K562 (cell line): ENCODE results near the gene SELENOM. TPM values are rescaled to one million over a fixed set of nuclear protein-coding genes. Genes with fewer than 3 reads are reported as not detected.

Experiments
- ATF1 ChIP-seq, 2 experiments: fragments of 450-650 bp in 1 of 2; IDR thresholded peaks; 2 replicates each; pipeline ENCODE4 v1.6.1; 2016; ENCODE audit warnings: missing compliant biosample characterization in 1 of 2, missing genetic modification characterization in 1 of 2
- ATF3 ChIP-seq, 2 experiments: fragments of 450-650 bp in 1 of 2; sonication (generic) in 1 of 2; formaldehyde crosslinking in 1 of 2; IDR thresholded peaks in 1 of 2; conservative IDR thresholded peaks in 1 of 2; 2 replicates each; pipeline versions ENCODE4 v1.6.1 to v1.8.1; 2016 to 2023; ENCODE audit warnings: mild to moderate bottlenecking in 2 of 2, moderate library complexity in 2 of 2, inconsistent platforms in 1 of 2, missing genetic modification reagents in 1 of 2
- ATF7 ChIP-seq: fragments of 450-650 bp; IDR thresholded peaks from 2 replicates; pipeline ENCODE4 v1.7.1; 2014; ENCODE audit warnings: mild to moderate bottlenecking, moderate library complexity
- CEBPG ChIP-seq, 3 experiments: fragments of 200-800 bp in 1 of 3; sonication (Bioruptor generic) in 1 of 3; sonication (generic) in 1 of 3; formaldehyde crosslinking in 1 of 3; IDR thresholded peaks in 2 of 3; conservative IDR thresholded peaks in 1 of 3; 2 replicates each; pipeline versions ENCODE4 v1.6.1 to v1.8.0; 2016 to 2022; ENCODE audit warnings: missing compliant biosample characterization in 2 of 3, missing genetic modification characterization in 2 of 3, mild to moderate bottlenecking in 1 of 3, missing genetic modification reagents in 1 of 3
- NELFE ChIP-seq: IDR thresholded peaks from 2 replicates; pipeline ENCODE4 v1.6.1; 2011; ENCODE audit warnings: mild to moderate bottlenecking; ENCODE audit not compliant: insufficient read depth, insufficient read length
- NFIC ChIP-seq: fragments of 450-650 bp; IDR thresholded peaks from 2 replicates; pipeline ENCODE4 v1.6.1; 2017; ENCODE audit warnings: mild to moderate bottlenecking, inconsistent platforms
- PHF8 ChIP-seq: fragments of 200-600 bp; sonication (generic); IDR thresholded peaks from 2 replicates; pipeline ENCODE4 v1.6.1; 2012; ENCODE audit warnings: mixed run types, mild to moderate bottlenecking, inconsistent platforms, low read length, moderate library complexity, borderline replicate concordance
- RBFOX2 ChIP-seq: fragments of 200-400 bp; formaldehyde crosslinking; IDR thresholded peaks from 2 replicates; pipeline ENCODE4 v1.6.1; 2017; ENCODE audit warnings: low read depth, mild to moderate bottlenecking, low read length, moderate library complexity
- USF1 ChIP-seq: sonication (generic); formaldehyde crosslinking; IDR thresholded peaks from 2 replicates; pipeline ENCODE4 v1.9.0; 2022; ENCODE audit warnings: mild to moderate bottlenecking, missing genetic modification reagents
- ZBTB34 ChIP-seq: fragments of 250-450 bp; sonication (Bioruptor Pico); IDR thresholded peaks from 2 replicates; pipeline ENCODE4 v1.8.0; 2021; ENCODE audit warnings: mild to moderate bottlenecking, moderate library complexity
- ZNF41 ChIP-seq: fragments of 250-450 bp; sonication (Bioruptor Pico); conservative IDR thresholded peaks from 2 replicates; pipeline ENCODE4 v1.4.0; 2020; ENCODE audit warnings: mild to moderate bottlenecking
- polyA plus RNA-seq, 8 experiments: library from polyadenylated mRNA; depleted of rRNA in 4 of 8; stranded (reverse) in 5 of 8; unstranded in 3 of 8; fragments of >200 nt; fragmentation: Nextera tagmentation in 2 of 8; fragmentation: Illumina TruSeq in 1 of 8; extraction: Ambion mirVana in 2 of 8; extraction: Trizol in 1 of 8; gene quantifications; 2 replicates each; pipeline versions ENCODE4 v1.2.1 to v1.2.3, GENCODE V29; 2011 to 2014; ENCODE audit warnings: inconsistent platforms in 1 of 8, missing spikeins in 1 of 8
- total RNA-seq, 7 experiments: library from RNA; depleted of rRNA in 6 of 7; stranded (reverse); fragments of >200 nt in 6 of 7; fragmentation: Illumina TruSeq in 2 of 7; extraction: Trizol in 2 of 7; gene quantifications; 2 replicates each; pipeline versions ENCODE4 v1.2.1 to v1.2.3, GENCODE V29; 2011 to 2021; ENCODE audit warnings: low replicate concordance in 1 of 7
- TF ChIP-seq, protein P1 (sequence below): sonication (generic); formaldehyde crosslinking; IDR thresholded peaks from 2 replicates; pipeline ENCODE4 v1.8.1; 2023; ENCODE audit warnings: mild to moderate bottlenecking, missing genetic modification reagents
- TF ChIP-seq, protein P2 (sequence below), 3 experiments: fragments of 200-800 bp in 1 of 3; sonication (Bioruptor generic) in 1 of 3; sonication (generic) in 1 of 3; formaldehyde crosslinking in 1 of 3; IDR thresholded peaks; 2 replicates each; pipeline versions ENCODE4 v1.6.1 to v1.8.0; 2016 to 2022; ENCODE audit warnings: mild to moderate bottlenecking in 2 of 3, missing compliant biosample characterization in 2 of 3, missing genetic modification characterization in 2 of 3, missing genetic modification reagents in 1 of 3

SELENOM gene
- total and polyA plus RNA-seq, 9 of the 15 experiments (the other 6 are each of a cell fraction or from before 2014, with no cell fraction given), result 1.2 to 10.6 (median 3.7) TPM

DNA sequence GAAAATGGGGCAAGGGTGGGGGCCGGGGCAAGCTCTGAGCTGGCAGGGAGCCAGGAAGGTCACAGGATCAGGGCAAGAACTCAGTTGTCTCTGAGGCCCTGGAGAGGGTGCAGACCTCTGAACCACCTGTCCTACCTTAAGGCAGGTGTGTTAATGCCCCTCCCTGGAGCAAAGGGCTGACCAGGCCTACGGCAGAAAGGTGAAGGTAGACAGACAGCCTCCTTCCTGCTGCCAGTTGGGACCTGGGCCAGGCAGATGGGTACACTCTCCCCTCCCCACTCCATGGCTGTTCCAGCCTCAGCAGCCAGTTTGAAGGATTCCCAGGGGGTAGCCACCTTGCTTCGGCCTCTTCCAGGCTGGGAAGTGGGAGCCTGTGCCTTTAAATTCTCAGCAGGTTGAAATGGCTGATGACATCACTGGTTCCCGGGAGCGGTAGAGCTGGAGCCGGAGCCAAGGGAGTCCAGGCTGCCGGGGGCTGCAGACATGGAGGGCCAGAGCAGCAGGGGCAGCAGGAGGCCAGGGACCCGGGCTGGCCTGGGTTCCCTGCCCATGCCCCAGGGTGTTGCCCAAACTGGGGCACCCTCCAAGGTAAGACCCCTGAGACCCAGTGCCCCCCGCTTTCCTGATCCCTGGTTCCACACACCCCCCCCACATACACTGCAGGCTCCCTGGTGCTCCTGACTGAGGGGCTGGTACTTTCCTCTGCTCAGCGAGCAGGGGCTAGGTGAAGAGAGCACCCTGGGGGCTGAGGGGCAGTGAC, 15.3 kb upstream of the SELENOM start, which contains the start of gene INPP5J (continued):
- TF ChIP-seq, protein P1, sequence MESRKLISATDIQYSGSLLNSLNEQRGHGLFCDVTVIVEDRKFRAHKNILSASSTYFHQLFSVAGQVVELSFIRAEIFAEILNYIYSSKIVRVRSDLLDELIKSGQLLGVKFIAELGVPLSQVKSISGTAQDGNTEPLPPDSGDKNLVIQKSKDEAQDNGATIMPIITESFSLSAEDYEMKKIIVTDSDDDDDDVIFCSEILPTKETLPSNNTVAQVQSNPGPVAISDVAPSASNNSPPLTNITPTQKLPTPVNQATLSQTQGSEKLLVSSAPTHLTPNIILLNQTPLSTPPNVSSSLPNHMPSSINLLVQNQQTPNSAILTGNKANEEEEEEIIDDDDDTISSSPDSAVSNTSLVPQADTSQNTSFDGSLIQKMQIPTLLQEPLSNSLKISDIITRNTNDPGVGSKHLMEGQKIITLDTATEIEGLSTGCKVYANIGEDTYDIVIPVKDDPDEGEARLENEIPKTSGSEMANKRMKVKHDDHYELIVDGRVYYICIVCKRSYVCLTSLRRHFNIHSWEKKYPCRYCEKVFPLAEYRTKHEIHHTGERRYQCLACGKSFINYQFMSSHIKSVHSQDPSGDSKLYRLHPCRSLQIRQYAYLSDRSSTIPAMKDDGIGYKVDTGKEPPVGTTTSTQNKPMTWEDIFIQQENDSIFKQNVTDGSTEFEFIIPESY, result no peak
- no peak for TF ChIP-seq ZNF41 (CRISPR knock-in tag)
- TF ChIP-seq PHF8, result peak; percentile 40; the same call in 1 of the 2 replicates
- TF ChIP-seq ATF7, result peak; percentile 93
- no peak for TF ChIP-seq ATF1 (CRISPR knock-in tag; IDR thresholded peaks at IDR 0.05)
- peak; percentile 52 for TF ChIP-seq ATF1 (tag; IDR thresholded peaks at IDR 0.05)
- peak; percentile 87 for TF ChIP-seq NFIC
- TF ChIP-seq NELFE, result no peak
- peak; percentile 43 for TF ChIP-seq RBFOX2
- no peak for TF ChIP-seq ZBTB34 (CRISPR knock-in tag)
- no peak for TF ChIP-seq USF1 (CRISPR knock-in tag)
- 0 out of 2 replicates have a peak, but pooled peaks have one; percentile 21 for TF ChIP-seq CEBPG (CRISPR knock-in tag; IDR thresholded peaks at IDR 0.05)
- no peak for TF ChIP-seq CEBPG (tag; conservative IDR thresholded peaks at IDR 0.05 in 1 of 2, IDR thresholded peaks at IDR 0.05 in 1 of 2)
- TF ChIP-seq, protein P2, sequence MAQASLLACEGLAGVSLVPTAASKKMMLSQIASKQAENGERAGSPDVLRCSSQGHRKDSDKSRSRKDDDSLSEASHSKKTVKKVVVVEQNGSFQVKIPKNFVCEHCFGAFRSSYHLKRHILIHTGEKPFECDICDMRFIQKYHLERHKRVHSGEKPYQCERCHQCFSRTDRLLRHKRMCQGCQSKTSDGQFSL (CRISPR knock-in tag; IDR thresholded peaks at IDR 0.05), result peak; percentile 78; the same call in 1 of the 2 replicates
- TF ChIP-seq, protein P2 (tag; IDR thresholded peaks at IDR 0.05), result peak in 1 of 2 experiments; percentile 62; a peak in 1 of 4 replicates
- peak; percentile 80 for TF ChIP-seq ATF3 (IDR thresholded peaks at IDR 0.05)
- TF ChIP-seq ATF3 (CRISPR knock-in tag; conservative IDR thresholded peaks at IDR 0.05), result no peak
- TF ChIP-seq, all 486 proteins: peak for 14
